Neural cell (in vitro differentiated cells): ENCODE data around the gene SV2B. TPM values are rescaled to one million over a fixed set of nuclear protein-coding genes. Genes with fewer than 3 reads are reported as not detected.

Source experiments
- H2AFZ ChIP-seq: fragments of 200-600, 300-800 bp; sonication (generic), shearing (Covaris generic); 2 replicates; pipeline ENCODE4 v1.6.0; 2014; ENCODE audit warnings: low read depth, mild to moderate bottlenecking, antibody characterized with exemption, low read length, moderate library complexity
- H3F3A ChIP-seq: fragments of 200-600 bp; shearing (Covaris generic); 2 replicates; pipeline ENCODE4 v1.6.1; 2016; ENCODE audit warnings: mild to moderate bottlenecking, moderate library complexity, mixed read lengths, antibody characterized with exemption, low read length; ENCODE audit not compliant: insufficient read depth, poor library complexity, severe bottlenecking
- H3K27ac ChIP-seq: fragments of 200-600, 300-800 bp; sonication (generic), shearing (Covaris generic); 2 replicates; pipeline ENCODE4 v1.5.1; 2014; ENCODE audit warnings: mild to moderate bottlenecking, low read length, moderate library complexity
- H3K27me3 ChIP-seq: fragments of 300-800, 200-600 bp; sonication (generic), shearing (Covaris generic); 2 replicates; pipeline ENCODE4 v1.6.0; 2014; ENCODE audit warnings: mild to moderate bottlenecking, low read depth, low read length, moderate library complexity; ENCODE audit not compliant: insufficient read depth
- H3K36me3 ChIP-seq: fragments of 300-800, 200-600 bp; sonication (generic), shearing (Covaris generic); 2 replicates; pipeline ENCODE4 v1.5.1; 2014; ENCODE audit warnings: mild to moderate bottlenecking, antibody characterized with exemption, low read length, moderate library complexity; ENCODE audit not compliant: insufficient read depth
- H3K4me2 ChIP-seq: fragments of 300-800, 200-600 bp; sonication (generic), shearing (Covaris generic); 2 replicates; pipeline ENCODE4 v1.6.0; 2014; ENCODE audit warnings: mild to moderate bottlenecking, low read length
- H3K4me3 ChIP-seq: fragments of 300-800, 200-600 bp; sonication (generic), shearing (Covaris generic); 2 replicates; pipeline ENCODE4 v1.5.1; 2014; ENCODE audit warnings: mild to moderate bottlenecking, low read length, moderate library complexity
- H3K79me2 ChIP-seq: fragments of 200-600 bp; shearing (Covaris generic); replicated peaks from 2 replicates; pipeline ENCODE4 v1.6.0; 2014; ENCODE audit warnings: mild to moderate bottlenecking, low read length, moderate library complexity; ENCODE audit not compliant: insufficient read depth
- H3K9ac ChIP-seq: fragments of 300-800, 200-600 bp; sonication (generic), shearing (Covaris generic); 2 replicates; pipeline ENCODE4 v1.6.1; 2016; ENCODE audit warnings: mild to moderate bottlenecking, low read length, mixed read lengths
- H3K9me2 ChIP-seq: fragments of 200-600 bp; shearing (Covaris generic); 2 replicates; pipeline ENCODE4 v1.6.1; 2016; ENCODE audit warnings: mild to moderate bottlenecking, low read length, mixed read lengths; ENCODE audit not compliant: insufficient read depth
- H3K9me3 ChIP-seq: fragments of 200-600, 300-800 bp; sonication (generic), shearing (Covaris generic); 2 replicates; pipeline ENCODE4 v1.6.1; 2016; ENCODE audit warnings: mild to moderate bottlenecking, mixed run types, low read length, moderate library complexity, mixed read lengths
- H4K20me1 ChIP-seq: fragments of 200-600 bp; shearing (Covaris generic); 2 replicates; pipeline ENCODE4 v1.6.1; 2016; ENCODE audit warnings: mild to moderate bottlenecking, mixed run types; ENCODE audit not compliant: insufficient read depth
- EP300 ChIP-seq: fragments of 450-650 bp; conservative IDR thresholded peaks from 2 replicates; pipeline ENCODE4 v1.6.1; 2014; ENCODE audit warnings: antibody characterized with exemption, mild to moderate bottlenecking, moderate library complexity; ENCODE audit not compliant: poor library complexity, severe bottlenecking
- EZH2 ChIP-seq: fragments of 200-600, 300-800 bp; shearing (Covaris generic), sonication (generic); IDR thresholded peaks from 2 replicates; pipeline ENCODE4 v1.6.1; 2014; ENCODE audit warnings: antibody characterized with exemption, low read length, borderline replicate concordance, mild to moderate bottlenecking; ENCODE audit not compliant: insufficient read depth, poor library complexity, severe bottlenecking
- MXI1 ChIP-seq: fragments of 450-650 bp; conservative IDR thresholded peaks from 2 replicates; pipeline ENCODE4 v1.6.1; 2014; ENCODE audit warnings: antibody characterized with exemption, mild to moderate bottlenecking; ENCODE audit not compliant: poor library complexity, severe bottlenecking
- POLR2AphosphoS5 ChIP-seq: IDR thresholded peaks from 2 replicates; pipeline ENCODE4 v1.6.1; 2012
- RAD21 ChIP-seq: fragments of 450-650 bp; conservative IDR thresholded peaks from 2 replicates; pipeline ENCODE4 v1.6.1; 2014; ENCODE audit warnings: antibody characterized with exemption, mild to moderate bottlenecking, moderate library complexity
- REST ChIP-seq: IDR thresholded peaks from 2 replicates; pipeline ENCODE4 v1.6.1; 2012; ENCODE audit warnings: borderline replicate concordance
- SMC3 ChIP-seq: fragments of 450-650 bp; conservative IDR thresholded peaks from 2 replicates; pipeline ENCODE4 v1.6.1; 2014; ENCODE audit warnings: antibody characterized with exemption, mild to moderate bottlenecking, moderate library complexity; ENCODE audit not compliant: poor library complexity
- TAF1 ChIP-seq: IDR thresholded peaks from 2 replicates; pipeline ENCODE4 v1.6.1; 2012; ENCODE audit warnings: low read depth
- polyA plus RNA-seq: library from polyadenylated mRNA; depleted of rRNA; stranded (reverse); fragments of >200 nt; gene quantifications from 2 replicates; pipeline ENCODE4 v1.2.3, GENCODE V29; 2014
- TF ChIP-seq, protein P1 (sequence below): fragments of 450-650 bp; IDR thresholded peaks from 2 replicates; pipeline ENCODE4 v1.5.1; 2014; ENCODE audit warnings: antibody characterized with exemption, mild to moderate bottlenecking, moderate library complexity; ENCODE audit not compliant: poor library complexity, severe bottlenecking

Gene SV2B
- polyA plus RNA-seq, 1 donor from 2014 or later, result 0.38 TPM

- TF ChIP-seq, protein P1, sequence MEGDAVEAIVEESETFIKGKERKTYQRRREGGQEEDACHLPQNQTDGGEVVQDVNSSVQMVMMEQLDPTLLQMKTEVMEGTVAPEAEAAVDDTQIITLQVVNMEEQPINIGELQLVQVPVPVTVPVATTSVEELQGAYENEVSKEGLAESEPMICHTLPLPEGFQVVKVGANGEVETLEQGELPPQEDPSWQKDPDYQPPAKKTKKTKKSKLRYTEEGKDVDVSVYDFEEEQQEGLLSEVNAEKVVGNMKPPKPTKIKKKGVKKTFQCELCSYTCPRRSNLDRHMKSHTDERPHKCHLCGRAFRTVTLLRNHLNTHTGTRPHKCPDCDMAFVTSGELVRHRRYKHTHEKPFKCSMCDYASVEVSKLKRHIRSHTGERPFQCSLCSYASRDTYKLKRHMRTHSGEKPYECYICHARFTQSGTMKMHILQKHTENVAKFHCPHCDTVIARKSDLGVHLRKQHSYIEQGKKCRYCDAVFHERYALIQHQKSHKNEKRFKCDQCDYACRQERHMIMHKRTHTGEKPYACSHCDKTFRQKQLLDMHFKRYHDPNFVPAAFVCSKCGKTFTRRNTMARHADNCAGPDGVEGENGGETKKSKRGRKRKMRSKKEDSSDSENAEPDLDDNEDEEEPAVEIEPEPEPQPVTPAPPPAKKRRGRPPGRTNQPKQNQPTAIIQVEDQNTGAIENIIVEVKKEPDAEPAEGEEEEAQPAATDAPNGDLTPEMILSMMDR, result no peak
- TF ChIP-seq POLR2AphosphoS5 (no peak), MXI1 (no peak), SMC3 (no peak), REST (no peak), EP300 (no peak), EZH2 (no peak), TAF1 (no peak), RAD21 (no peak)
- no peaks in the 10 kb centered on the region for H3K27me3 ChIP-seq
- H4K20me1 ChIP-seq, result no peaks in the 10 kb centered on the region
- no peak overlapping the region for H3K9ac ChIP-seq
- no peaks in the 10 kb centered on the region for H3F3A ChIP-seq
- no peaks in the 10 kb centered on the region for H3K9me3 ChIP-seq
- no peak overlapping the region for H3K4me3 ChIP-seq
- H3K4me2 ChIP-seq, result no peak overlapping the region
- H3K27ac ChIP-seq, result no peak overlapping the region
- no peaks in the 10 kb centered on the region for H3K36me3 ChIP-seq
- no peaks in the 10 kb centered on the region for H3K9me2 ChIP-seq
- H3K79me2 ChIP-seq, result no peaks in the 10 kb centered on the region
- no peak overlapping the region for H2AFZ ChIP-seq
Measured at GRCh38 chr15:91252756-91253155, 152.7 kb downstream of the SV2B start.

- H3K27me3 ChIP-seq, result no peaks in the 10 kb centered on the region
- no peak for TF ChIP-seq SMC3
- no peak for TF ChIP-seq EZH2
- no peak for TF ChIP-seq MXI1
- TF ChIP-seq POLR2AphosphoS5, result no peak
- no peak for TF ChIP-seq EP300
- TF ChIP-seq, protein P1, result no peak
- no peak for TF ChIP-seq TAF1
- no peak for TF ChIP-seq REST
- H3K9me2 ChIP-seq, result no peaks in the 10 kb centered on the region
- H3K79me2 ChIP-seq, result no peaks in the 10 kb centered on the region
- no peak overlapping the region for H3K4me3 ChIP-seq
- H3F3A ChIP-seq, result no peaks in the 10 kb centered on the region
- no peak overlapping the region for H3K9ac ChIP-seq
- H3K4me2 ChIP-seq, result no peak overlapping the region
- H3K9me3 ChIP-seq, result no peaks in the 10 kb centered on the region
- H4K20me1 ChIP-seq, result no peaks in the 10 kb centered on the region
- no peak overlapping the region for H2AFZ ChIP-seq
- H3K36me3 ChIP-seq, result no peaks in the 10 kb centered on the region
- no peak overlapping the region for H3K27ac ChIP-seq
Measured at GRCh38 chr15:91253605-91254004, 153.5 kb downstream of the SV2B start.
